A673 (cell line): ENCODE data around the gene AHNAK2.

Experiments
- CTCF ChIP-seq: fragments of 300-800, 200-600 bp; sonication (generic); conservative IDR thresholded peaks from 2 replicates; pipeline ENCODE4 v1.5.1; 2017; ENCODE audit warnings: low read depth, mild to moderate bottlenecking, antibody characterized with exemption, low read length, moderate library complexity, mixed read lengths
- EZH2 ChIP-seq: fragments of 200-600 bp; sonication (generic); IDR thresholded peaks from 2 replicates; pipeline ENCODE4 v1.6.1; 2017; ENCODE audit warnings: borderline replicate concordance, low read depth, mild to moderate bottlenecking, mixed read lengths, antibody characterized with exemption, low read length; ENCODE audit not compliant: poor library complexity, severe bottlenecking

- no peak for TF ChIP-seq CTCF
- TF ChIP-seq EZH2 = no peak
Measured at GRCh38 chr14:104930526-104931303, 47.5 kb downstream of the AHNAK2 start.
